KOPT-K1 (cell line): ENCODE measurements around the gene ROM1.
"Not testable (repeated sequence)": the region's sequence is repeated elsewhere in the genome, so short reads cannot be mapped to it uniquely, and the experiment has no call there.

ENCODE experiments used
- H3K27ac ChIP-seq: fragments of 200-600 bp; sonication (generic); 2 replicates; pipeline ENCODE4 v1.5.1; 2016; ENCODE audit warnings: antibody characterized with exemption, mild to moderate bottlenecking, low read depth, low read length; ENCODE audit not compliant: poor library complexity, severe bottlenecking
- H3K36me3 ChIP-seq: fragments of 200-600 bp; sonication (generic); 2 replicates; pipeline ENCODE4 v1.5.1; 2017; ENCODE audit warnings: antibody characterized with exemption, mild to moderate bottlenecking, low read length, moderate library complexity; ENCODE audit not compliant: insufficient read depth
- H3K9me3 ChIP-seq: fragments of 200-600 bp; sonication (generic); 2 replicates; pipeline ENCODE4 v1.5.1; 2017; ENCODE audit warnings: antibody characterized with exemption, low read length, mild to moderate bottlenecking; ENCODE audit not compliant: insufficient read depth, poor library complexity, severe bottlenecking

ROM1 gene

DNA sequence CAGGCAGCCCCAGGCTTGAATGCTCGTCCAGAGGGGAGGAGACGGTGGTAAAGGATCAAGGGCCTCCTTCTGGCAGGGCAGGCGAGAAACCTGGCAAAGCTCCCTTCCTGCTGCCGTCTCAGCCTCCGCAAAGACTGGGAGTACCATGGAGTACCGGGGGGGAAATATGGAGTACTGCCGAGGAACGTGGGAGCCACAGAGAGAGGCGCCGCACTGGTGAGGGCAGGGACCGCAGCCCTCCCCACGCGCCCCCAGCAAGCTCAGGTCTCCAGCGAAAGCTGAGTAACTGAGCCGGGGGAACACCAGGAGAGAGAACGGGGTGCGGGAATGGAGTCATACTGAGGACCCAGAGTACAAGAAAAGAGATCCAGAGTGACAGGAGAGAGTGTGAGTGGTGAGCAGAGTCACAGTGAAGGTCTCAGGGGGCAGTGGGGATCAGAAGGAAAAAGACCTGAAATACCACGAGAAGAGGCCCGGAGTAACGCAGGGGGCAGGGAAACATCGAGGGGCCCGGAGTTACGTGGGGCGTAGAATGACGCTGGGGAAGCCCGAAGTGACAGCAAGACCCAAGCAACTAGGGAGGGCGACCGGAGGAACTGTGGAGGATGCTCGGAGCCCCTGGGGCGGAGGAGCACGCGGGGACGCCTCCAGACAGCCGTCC, 1.2 kb upstream of the ROM1 start:
- Histone ChIP-seq H3K36me3 (peaks cover 46% of the 10 kb centered on the region), H3K9me3 (no peaks in the 10 kb centered on the region), H3K27ac (peak overlapping the region; percentile 76)

- no peaks in the 10 kb centered on the region for H3K9me3 ChIP-seq
- peaks cover 47% of the 10 kb centered on the region for H3K36me3 ChIP-seq
- peak overlapping the region; percentile 76 for H3K27ac ChIP-seq
Measured at GRCh38 chr11:62613291-62613778, 278 bp downstream of the ROM1 start.

GRCh38 chr11:62614275-62614674, 1.2 kb downstream of the ROM1 start:
- H3K27ac ChIP-seq: no peak overlapping the region
- H3K36me3 ChIP-seq: peaks cover 40% of the 10 kb centered on the region

GRCh38 chr11:62615521-62615920, 2.5 kb downstream of the ROM1 start:
- no peak overlapping the region for H3K27ac ChIP-seq
- peaks cover 37% of the 10 kb centered on the region for H3K36me3 ChIP-seq
- H3K9me3 ChIP-seq: no peaks in the 10 kb centered on the region

More at GRCh38 chr11:62614275-62614674, 1.2 kb downstream of the ROM1 start:
- no peaks in the 10 kb centered on the region for H3K9me3 ChIP-seq

DNA sequence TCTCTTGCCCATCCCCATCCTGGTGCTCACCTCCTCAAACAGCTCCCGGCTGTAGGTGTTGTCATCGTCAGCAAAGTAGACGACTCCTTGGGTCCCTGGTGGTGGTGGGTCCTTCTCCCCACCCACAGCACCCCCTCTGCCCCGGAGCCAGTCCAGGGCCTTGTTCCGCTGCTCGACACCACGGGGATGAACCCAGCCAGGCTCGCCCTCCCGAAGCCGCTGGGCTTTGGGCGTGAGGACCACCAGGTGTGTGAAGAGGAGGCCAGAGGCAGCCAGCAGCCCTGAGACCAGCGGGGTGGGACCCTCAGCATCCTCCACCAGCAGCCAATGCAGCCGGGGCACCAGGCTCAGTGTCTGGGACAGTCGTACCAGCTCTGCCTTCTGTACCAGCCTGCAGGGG, 3.9 kb downstream of the ROM1 start:
- peaks cover 36% of the 10 kb centered on the region for H3K36me3 ChIP-seq
- not testable (repeated sequence) for H3K9me3 ChIP-seq, H3K27ac ChIP-seq

GRCh38 chr11:62621027-62621566, 8.0 kb downstream of the ROM1 start:
- Histone ChIP-seq H3K27ac (peak overlapping the region; percentile 86), H3K36me3 (peaks cover 41% of the 10 kb centered on the region), H3K9me3 (no peaks in the 10 kb centered on the region)

DNA sequence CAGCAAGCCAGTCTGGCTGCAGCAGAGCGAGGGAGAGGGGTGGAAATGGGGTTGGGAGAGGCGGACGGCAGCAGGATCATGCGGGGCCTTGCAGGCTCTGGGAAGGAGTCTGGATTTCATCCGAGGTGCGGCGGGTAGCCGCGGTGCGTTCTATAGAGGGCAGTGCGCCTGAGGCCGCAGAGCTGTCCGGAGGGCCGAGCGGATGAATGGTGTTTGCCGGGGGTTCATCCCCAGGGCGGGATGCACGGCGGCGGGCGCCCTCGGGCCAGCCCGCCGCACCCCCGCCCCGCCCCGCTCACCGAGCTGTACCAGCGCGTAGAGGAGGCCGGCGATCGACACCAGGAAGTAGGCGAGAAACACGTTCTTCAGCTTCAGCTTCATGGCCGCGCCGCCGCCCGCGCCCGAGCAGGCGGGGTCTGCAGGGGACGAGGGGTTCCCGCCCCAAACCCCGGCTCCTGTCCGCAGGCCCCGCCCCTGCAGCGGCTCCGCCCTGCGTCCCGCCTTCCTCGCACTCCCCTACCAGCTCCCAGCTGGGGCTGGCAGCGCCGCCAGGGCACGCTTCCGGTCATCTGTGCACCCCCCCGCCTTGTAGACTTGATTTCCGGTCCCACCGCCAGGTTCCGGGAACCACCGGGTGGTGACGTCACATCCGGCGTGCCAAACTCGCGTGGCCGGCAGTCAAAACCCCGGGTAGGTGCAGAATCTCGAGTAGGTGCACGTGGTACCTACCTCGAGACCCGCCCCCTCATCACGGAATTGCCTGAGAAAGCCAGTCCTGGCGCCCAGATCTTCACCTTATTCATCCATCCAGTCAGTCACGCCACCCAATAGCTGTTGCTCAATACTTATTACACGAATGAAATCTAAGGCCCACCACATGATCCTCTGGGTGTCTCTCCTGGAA, 8.8 kb downstream of the ROM1 start, which contains the start of gene B3GAT3:
B3GAT3 (minus strand) TSS at position 420 of the 904 bp plus-strand sequence; CDS start at position 381, 39 bp downstream.
- Histone ChIP-seq H3K27ac (peak within 1 kb of the TSS; percentile 86), H3K9me3 (no peaks in the 10 kb centered on the region), H3K36me3 (peaks cover 42% of the 10 kb centered on the region)

- Histone ChIP-seq H3K9me3 (no peaks in the 10 kb centered on the region), H3K36me3 (peaks cover 42% of the 10 kb centered on the region), H3K27ac (peak overlapping the region; percentile 86)
Measured at GRCh38 chr11:62622476-62623089, 9.5 kb downstream of the ROM1 start.

GRCh38 chr11:62627713-62628112, 14.7 kb downstream of the ROM1 start:
- Histone ChIP-seq H3K9me3 (no peaks in the 10 kb centered on the region), H3K27ac (no peak overlapping the region), H3K36me3 (peaks cover 86% of the 10 kb centered on the region)

DNA sequence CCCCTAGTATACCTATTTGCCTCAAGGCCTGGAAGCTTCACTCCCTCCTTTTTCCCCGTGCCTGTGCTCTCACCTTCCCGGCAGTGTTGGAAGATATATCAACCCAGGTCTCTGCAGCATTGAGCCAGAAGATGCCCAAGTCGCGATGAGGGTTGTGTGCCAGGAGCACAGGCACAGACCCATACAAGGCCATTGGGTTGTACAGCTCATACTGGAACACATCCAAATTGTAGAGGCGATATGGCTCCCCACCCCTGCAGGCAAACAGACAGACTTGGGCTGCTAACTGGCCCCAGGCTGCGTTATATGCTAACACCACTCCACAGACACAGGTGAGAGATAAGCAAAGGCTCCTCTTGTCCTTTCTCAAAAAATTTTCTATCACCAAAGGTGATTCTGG, 19.4 kb downstream of the ROM1 start:
- Histone ChIP-seq H3K36me3 (peaks cover 99% of the 10 kb centered on the region), H3K27ac (no peak overlapping the region), H3K9me3 (no peaks in the 10 kb centered on the region)

DNA sequence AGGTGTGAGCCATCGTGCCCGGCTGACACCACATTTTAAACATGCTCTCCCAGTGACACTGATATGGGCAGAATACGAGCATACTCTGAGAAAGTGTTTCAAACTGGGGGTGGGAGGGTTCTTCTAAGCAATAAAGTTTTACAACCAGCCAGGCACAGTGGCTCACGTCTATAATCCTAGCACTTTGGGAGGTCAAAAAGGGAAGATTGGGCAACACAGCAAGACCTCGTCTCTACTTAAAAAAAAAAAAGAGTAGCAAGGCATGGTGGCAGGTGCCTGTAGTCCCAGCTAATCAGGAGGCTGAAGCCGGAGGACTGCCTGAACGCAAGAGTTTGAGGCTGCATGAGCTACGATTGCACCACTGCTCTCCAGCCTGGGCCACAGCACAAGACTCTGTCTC, 31.2 kb downstream of the ROM1 start:
- H3K27ac ChIP-seq: no peak overlapping the region
- H3K9me3 ChIP-seq: no peaks in the 10 kb centered on the region
- H3K36me3 ChIP-seq: peaks cover 55% of the 10 kb centered on the region

- Histone ChIP-seq H3K27ac (peak overlapping the region; percentile 92), H3K36me3 (peaks cover 55% of the 10 kb centered on the region)
Measured at GRCh38 chr11:62645671-62645945, 32.6 kb downstream of the ROM1 start.

GRCh38 chr11:62645946-62646824, 33.1 kb downstream of the ROM1 start, which contains the start of gene GANAB:
TSS of gene GANAB (minus strand) at chr11:62646613. CDS start at chr11:62646599, 14 bp downstream.
- H3K9me3 ChIP-seq: no peaks in the 10 kb centered on the region
- peaks cover 55% of the 10 kb centered on the region for H3K36me3 ChIP-seq
- peak within 1 kb of the TSS; percentile 92 for H3K27ac ChIP-seq

More at GRCh38 chr11:62645671-62645945, 32.6 kb downstream of the ROM1 start:
- no peaks in the 10 kb centered on the region for H3K9me3 ChIP-seq
